Measurements from ENCODE around the gene SLC50A1.

Gene SLC50A1, protein sequence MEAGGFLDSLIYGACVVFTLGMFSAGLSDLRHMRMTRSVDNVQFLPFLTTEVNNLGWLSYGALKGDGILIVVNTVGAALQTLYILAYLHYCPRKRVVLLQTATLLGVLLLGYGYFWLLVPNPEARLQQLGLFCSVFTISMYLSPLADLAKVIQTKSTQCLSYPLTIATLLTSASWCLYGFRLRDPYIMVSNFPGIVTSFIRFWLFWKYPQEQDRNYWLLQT

DNA sequence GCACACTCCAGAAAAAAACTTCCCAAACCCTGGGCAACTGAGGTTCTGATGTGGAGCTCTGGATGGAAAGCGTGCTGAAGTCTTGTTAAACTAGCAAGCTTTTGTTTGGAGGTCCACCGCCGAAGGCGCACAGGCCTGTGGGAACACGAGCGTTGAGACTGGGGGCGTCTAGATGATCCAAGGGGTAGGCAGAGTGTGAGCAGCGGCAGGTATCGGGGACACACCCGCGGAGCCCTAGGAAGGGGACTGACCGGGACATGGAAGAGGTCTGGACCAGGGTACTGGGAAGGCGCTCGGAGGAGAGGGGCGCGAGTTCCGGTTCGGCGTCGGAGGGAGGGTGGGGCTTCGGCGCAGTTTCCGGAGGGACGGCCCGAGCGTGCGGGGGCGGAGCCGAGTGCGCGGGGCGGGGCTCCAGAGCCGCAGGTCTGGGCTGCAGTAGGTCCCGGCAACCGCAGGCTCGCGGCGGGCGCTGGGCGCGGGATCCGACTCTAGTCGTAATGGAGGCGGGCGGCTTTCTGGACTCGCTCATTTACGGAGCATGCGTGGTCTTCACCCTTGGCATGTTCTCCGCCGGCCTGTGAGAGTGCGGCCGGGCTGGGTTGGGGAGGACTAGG is at the start of gene SLC50A1:
TSS of gene SLC50A1 (plus strand) at position 438 of the 614 bp plus-strand sequence. CDS start at position 498, 60 bp downstream.
- DNase-seq, result peak; percentile 91

DNA sequence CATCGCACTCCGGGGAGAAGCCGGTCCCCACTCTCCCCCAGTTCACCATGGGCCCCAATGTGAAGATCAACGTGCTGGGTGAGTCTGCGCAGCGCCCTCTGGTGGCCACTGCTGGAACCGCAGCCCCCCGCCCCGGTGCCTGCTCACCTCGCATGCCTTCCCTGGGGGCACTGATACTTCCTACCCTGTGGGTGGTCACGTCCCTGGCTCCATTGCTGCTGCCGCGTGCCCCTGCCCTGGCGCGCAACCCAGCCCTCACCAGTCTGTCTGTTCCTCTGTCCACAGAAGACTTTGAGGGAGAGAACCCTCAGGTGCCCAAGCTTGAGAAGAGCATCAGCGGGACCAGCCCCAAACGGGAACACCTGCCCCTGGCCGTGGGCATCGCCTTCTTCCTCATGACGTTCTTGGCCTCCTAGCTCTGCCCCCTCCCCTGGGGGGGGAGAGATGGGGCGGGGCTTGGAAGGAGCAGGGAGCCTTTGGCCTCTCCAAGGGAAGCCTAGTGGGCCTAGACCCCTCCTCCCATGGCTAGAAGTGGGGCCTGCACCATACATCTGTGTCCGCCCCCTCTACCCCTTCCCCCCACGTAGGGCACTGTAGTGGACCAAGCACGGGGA is 49.4 kb upstream of the SLC50A1 start:
- DNase-seq, result peak; percentile 42

DNA sequence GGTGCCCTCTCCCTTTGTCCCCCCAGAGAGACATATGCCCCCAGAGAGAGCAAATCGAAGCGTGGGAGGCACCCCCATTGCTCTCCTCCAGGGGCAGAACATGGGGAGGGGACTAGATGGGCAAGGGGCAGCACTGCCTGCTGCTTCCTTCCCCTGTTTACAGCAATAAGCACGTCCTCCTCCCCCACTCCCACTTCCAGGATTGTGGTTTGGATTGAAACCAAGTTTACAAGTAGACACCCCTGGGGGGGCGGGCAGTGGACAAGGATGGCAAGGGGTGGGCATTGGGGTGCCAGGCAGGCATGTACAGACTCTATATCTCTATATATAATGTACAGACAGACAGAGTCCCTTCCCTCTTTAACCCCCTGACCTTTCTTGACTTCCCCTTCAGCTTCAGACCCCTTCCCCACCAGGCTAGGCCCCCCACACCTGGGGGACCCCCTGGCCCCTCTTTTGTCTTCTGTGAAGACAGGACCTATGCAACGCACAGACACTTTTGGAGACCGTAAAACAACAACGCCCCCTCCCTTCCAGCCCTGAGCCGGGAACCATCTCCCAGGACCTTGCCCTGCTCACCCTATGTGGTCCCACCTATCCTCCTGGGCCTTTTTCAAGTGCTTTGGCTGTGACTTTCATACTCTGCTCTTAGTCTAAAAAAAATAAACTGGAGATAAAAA is 48.7 kb upstream of the SLC50A1 start:
- DNase-seq, result no peak

DNA sequence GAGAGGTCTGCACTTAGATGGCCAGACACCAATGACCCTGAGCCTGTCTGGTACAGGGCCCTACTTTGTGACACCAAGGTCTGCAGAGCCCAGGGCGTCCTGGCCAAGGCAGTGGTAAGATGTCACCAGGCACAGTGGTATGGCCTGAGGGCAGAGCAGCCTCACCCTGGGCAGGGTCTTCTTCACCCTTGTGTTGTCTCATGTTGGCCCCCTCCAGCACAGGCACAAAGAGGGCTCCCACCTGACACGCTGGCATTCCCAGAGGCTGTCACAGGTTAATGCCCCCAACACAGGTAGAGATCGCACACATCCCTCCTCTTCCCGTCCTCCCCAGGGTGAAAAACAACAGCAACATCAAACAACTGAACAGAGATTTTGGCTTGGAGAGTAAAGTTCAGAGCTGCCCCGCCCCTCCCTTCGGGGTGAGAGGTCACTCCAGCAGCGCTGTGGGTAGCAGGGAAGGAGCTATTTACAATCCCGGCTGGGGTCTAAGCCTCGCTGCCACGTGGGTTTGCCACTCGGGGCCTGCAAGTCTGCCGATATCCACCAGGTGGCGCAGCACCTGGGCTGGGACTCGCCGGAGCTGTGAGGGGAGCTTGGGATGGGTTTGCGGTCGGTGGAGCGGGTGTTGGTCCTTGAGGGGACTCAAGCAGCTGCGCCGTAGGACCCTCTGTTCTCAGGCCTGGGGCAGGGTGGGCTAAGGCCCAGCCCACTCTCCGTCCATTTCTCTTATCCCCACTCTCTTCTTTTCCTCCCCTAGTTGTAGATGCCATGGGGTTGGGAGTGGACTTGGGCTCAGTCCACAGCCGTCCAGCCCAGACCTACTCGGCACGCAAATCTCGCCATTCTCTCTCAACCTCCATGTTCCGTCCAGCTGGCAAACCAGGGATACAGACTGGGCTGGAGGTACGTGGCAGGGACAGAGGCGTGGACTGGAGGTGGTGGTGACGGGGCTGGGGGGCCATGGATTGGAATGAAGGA is 44.3 kb upstream of the SLC50A1 start:
- DNase-seq, result peak; percentile 60

DNA sequence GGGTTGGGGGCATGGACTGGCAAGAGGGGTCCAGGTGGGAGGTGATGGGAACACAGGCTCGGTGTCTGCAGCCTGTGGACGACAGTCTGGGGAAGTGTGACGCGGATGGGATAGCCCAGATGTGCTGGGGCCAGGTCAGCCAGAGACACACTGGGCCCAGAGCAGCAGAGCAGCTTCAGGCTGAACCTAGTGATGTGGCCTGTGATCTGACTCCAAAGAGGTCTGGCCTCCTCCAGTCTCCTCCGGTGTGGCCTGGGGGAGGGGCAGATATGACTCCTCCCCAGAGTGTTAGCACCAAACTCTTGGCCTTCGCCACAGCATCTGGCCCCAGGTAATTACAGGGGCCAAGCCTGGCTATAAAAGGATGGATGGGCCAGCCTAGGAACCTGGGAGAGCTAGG is 43.5 kb upstream of the SLC50A1 start:
- DNase-seq, result no peak

DNA sequence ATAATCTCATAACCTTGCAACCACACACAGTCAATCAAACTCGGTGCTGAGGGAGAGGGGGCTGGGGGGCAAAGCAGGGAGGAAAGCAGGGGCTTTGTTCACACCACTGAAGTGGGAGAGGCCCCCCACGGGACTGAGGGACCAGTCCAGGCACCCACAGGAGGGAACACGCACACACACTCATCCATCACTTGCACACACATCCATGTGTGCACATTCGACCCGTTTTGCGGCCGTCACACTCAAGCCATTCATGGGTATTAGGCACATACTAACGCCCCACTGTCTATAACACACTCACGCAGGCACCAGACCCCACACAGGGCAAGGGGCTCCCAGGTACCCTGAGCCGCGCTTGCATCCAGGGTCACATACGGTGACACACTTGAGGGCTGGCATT is 43.0 kb upstream of the SLC50A1 start:
- DNase-seq, result no peak

DNA sequence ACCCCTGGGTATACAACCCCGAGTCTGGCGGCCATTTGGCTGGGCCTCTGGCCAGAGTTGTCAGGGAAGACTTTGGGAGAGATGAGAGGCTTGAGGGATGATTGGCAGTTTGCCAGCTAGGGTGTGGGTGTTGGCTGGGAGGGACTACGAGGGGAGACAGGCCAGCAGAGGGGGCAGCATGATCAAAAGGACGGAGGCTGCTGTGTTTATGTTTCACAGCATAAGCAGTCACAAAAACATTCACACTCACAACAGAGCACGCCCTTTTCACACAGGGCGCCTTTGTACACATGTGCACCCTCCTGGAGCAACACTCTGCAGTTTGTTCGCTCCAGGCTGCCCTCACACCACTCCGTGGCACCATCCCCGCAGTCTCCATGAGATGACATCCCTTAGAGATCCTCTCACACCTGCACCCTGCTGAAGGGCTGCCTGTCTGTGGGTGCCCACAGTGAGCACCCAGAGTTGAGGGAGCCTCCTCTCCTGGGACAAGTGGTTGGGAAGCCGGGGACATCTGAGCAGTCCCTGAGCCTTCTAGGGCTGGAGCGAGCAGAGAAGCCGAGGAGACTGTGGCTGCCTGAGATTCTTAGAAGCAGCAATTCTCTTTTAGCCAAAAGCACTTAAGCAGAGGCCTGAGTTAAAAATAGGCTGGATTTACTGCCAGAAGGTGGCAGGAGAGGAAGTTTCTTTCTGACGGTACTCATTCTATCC is 41.6 kb upstream of the SLC50A1 start:
- peak; percentile 35 for DNase-seq

DNA sequence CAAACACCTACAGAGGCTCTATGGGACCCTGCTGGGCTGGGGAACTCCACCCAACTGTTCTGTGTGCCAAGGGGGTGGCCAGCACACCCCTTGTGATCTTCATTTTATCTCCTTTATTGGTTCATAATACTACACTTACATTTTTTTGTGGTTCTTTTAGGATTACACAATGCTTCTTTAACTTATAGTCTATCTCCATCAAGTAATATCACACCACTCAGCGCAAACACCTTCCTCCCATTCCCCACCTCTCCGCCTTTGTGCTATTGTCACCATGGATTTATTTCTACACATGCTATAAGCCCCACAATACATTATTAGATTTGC is 41.1 kb upstream of the SLC50A1 start:
- no peak for DNase-seq

DNA sequence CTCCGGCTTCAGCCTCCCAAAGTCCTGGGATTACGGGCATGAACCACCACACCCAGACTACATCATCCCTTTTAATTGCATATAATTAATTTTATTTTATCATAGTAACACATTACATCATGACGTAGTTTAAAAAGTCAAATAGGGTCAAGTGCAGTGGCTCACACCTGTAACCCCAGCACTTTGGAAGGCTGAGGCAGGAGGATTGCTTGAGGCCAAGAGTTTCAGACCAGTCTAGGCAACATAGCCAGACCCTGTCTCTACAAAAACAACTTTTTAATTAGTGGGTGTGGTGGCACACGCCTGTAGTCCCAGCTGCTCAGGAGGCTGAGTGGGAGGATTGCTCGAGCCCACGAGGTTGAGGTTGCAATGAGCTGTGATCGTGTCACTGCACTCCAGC is 36.3 kb upstream of the SLC50A1 start:
- DNase-seq, result no peak

DNA sequence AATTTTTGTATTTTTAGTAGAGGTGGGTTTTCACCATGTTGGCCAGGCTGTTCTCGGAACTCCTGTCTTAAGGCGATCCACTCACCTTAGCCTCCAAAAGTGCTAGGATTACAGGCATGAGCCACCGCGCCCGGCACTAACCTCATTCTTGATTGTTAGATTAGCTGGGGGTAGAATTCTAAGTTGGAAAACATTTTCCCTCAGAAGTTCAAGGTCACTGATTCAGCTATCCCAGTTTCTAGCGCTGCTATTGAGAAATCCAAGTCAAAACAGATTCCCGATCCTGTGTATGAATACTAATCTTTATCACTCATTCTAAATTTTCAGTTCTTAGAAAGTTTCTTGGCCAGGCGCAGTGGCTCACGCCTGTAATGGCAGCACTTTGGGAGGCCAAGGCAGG is 32.3 kb upstream of the SLC50A1 start:
- no peak for DNase-seq

DNA sequence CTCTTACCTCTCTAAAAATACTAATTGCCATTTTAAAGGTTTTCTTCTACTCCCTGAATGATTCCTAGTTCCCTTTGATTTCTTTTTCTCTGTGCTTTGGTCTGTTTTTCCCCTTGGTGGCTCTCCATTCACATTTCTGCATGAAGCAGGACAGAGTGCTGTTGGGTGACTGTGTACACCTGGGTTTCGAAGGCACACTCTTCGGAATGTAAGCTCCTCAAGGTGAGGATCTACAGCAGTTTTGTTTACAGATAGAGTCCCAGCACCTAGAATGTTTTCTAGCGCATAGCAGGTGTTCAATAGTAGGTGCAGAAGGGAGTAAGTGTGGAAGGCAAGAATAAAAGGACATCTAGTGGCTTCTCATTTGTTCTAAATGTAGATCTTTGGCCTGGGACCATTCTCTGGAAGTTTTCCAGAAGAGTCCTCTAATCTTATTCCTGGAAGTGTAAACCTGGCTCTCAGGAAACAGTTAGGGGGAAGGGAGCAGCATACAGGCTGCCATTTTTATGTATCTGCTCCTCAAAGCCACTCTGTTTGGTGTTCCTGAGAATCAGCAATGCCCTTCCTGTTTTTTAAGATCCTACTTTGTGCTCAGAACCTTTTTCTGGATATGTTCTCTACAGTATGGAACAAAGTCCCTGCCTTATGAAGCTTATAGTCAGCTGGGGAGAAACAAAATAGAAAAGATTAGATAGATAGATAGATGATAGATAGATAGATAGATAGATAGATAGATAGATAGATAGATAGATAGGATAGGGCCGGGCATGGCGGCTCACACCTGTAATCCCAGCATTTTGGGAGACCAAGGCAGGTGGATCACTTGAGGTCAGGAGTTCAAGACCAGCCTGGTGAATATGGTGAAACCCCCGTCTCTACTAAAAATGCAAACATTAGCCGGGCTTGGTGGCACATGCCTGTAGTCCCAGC is 30.8 kb upstream of the SLC50A1 start:
- no peak for DNase-seq

DNA sequence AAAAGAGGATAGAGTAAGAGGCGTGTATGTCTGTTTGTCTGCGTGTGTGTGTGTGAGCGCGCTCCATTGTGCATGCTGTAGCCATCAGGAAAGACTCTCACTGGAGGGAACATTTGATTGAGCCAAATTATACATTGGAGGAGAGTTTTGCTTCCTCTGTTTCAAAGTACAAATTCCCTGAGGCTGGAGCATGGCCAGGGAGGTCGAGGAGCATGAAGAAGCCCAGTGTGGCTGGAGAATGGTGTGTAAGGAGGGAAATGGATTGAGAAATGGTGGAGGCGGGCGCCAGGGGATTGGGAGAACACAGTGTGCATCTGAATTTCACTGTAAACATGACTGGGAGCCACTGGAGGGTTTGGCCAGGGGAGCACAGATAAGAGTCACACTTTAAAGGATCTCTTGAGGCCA is 30.0 kb upstream of the SLC50A1 start:
- DNase-seq, result no peak

DNA sequence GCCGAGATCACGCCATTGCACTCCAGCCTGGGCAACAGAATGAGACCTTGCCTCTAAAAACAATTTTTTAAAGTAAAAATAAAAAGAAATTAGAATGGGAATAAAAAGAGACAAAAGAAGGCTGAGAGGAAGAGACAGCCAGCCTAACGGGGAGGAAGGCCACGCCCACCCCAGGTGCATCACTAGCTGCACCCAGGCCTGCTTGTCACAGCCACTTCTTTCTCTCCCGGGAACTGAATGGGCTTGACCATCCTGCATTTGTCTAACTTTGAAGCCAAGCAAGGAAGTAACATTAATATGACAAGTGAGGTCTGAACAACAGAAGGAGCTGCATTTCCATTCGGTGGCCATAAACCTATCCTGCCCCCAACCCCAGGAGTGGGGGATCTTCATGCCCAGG is 28.8 kb upstream of the SLC50A1 start:
- DNase-seq, result no peak

DNA sequence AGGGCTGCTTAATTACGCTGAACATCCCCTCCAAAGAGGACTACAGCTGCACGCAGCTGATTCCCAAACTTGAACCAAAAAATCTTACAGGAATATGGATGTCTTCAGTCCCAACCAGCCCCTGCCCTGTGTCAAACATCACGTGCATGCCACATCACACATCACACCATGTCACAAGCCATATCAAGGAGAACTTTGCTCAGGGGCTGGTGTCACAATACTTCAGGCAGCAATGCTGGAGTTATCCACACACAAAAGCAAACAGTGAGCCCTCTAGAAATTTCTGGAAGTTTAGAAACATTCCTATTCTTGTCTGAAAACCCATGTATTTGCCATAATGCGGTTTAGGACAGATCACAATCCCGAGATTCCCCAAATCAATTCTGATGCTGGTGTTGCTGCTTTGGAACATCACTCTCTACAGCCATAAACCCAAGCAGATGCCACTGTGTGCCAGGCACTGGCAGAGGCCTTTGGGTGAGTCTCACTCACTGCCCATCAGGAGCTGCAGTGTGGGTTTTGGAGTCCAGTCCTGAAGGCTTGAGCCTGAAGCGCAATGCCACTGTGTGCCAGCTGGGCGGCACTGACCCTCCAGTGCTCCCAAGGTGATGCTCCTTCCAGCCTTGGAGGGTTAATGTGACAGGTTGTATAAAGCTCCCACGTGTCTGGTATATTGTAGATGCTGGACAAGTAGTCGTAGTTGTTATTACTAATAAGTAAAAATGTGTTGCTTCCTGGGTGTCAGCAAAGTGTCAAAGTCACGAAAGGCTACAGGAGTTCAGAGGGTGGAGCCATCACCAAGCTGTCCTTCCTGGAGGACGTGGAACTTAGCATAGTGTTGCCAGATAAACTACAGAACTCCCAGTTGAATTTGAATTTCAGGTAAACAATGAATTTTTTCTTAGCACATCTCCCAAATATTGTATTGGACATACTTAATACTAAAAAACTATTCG is 28.1 kb upstream of the SLC50A1 start:
- no peak for DNase-seq

DNA sequence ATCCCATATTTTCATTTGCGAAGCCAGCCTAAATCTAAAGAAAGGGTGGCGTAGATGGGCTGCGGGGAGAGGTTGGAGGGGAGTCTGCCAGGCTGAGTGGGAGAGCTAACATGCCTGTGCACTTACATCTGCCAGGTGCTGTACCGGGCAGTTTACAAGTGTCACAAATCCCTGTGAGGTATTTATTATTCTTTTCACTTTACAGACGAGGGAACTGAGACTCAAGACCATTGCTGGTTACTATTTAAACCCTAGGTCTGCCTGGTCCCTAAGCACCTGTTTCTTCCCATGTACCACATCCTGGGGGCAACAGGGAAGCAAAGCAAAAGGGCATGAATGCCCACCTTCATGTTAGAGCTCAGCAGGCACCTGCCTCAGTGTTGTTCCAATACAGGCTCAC is 27.4 kb upstream of the SLC50A1 start:
- no peak for DNase-seq

DNA sequence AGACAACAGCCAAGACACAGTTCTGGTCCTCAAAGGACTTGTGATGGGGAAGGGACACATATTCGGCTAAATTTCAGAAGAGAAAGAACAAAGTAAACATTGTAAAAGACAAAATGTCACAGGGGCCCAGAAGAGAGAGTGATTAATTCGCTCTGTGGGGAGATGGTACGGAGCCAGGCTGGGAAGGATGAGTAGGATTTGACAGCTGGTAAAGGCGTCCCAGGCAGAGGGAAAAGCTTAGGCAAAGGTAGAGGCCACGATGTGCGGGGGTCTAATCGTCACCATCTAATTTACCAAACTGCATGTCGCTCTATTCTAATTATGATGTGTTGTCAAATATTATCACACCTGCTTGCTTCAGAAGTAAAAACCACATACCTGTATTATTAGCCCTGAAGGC is 25.3 kb upstream of the SLC50A1 start:
- no peak for DNase-seq

DNA sequence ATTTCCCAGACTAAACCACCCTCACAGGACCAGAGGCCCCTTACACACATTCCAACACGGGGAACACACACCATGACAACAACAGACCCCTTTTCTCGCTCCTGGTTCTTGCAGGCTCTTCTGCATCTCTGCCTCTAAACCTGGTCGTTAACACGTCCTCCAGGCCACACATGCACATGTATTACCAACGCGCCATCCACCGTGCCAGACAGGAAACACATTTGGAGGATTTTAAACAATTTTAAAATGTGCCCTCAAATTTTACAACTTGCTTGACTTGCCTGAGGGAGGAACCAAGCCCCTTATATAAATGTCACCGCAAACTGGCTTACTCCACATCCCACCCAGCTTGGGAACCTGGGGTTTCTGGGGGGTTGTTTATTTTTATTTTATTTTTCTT is 24.8 kb upstream of the SLC50A1 start:
- no peak for DNase-seq

DNA sequence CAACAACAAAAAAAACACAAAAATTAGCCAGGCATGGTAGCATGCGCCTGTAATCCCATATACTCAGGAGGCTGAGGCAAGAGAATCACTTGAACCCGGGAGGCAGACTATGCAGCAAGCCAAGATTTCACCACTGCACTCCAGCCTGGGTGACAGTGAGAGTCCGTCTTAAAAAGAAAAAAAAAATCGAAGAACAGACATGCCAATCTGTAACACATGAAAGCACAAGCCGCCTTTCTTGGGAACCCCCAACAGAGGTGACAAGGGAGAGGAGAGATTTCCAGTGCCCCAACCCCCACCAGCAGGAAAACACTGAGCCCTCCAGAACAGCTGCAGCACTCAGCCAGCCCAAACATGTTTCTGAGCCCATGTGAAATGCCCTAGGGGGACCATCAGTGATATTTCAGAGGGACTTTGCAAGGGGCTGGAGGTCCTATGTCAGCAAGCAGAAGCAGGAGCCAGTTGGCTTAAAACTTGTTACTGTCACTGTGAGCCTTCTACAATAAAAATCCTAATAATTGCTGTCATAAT is 22.1 kb upstream of the SLC50A1 start:
- DNase-seq, result no peak

DNA sequence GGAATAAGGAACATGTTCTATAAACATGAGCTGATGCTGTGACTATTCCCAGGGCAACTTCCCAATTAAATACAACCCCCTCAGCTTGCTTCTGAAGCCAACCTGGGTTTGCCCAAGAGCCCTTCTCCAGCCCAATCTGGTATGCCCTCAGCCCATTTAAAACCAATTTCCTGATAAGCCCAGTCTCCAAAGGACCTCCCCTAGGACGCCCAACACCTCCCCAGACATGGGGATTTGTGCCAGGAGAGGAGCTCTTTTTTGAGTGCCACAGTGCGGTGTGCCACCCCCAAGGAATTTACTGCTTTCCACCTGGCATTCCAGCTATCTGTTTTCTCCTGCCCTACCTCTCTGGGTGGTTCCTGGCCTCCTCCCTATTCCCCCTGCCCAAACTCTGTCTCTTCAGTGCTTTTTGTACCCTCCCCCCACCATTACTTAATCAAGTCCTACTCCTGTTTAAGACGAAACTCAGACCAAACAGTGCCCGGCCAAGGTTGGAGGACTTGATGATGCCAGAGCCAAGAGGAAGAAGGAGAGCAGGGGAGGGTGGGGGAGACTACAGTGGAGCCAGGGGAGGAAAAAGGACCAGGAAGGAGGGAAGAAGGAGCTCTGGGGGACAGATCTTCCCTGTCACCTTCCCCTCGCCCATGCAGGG is 19.4 kb upstream of the SLC50A1 start:
- no peak for DNase-seq
